ENCODE data around the gene MAPK7.

Gene MAPK7

DNA sequence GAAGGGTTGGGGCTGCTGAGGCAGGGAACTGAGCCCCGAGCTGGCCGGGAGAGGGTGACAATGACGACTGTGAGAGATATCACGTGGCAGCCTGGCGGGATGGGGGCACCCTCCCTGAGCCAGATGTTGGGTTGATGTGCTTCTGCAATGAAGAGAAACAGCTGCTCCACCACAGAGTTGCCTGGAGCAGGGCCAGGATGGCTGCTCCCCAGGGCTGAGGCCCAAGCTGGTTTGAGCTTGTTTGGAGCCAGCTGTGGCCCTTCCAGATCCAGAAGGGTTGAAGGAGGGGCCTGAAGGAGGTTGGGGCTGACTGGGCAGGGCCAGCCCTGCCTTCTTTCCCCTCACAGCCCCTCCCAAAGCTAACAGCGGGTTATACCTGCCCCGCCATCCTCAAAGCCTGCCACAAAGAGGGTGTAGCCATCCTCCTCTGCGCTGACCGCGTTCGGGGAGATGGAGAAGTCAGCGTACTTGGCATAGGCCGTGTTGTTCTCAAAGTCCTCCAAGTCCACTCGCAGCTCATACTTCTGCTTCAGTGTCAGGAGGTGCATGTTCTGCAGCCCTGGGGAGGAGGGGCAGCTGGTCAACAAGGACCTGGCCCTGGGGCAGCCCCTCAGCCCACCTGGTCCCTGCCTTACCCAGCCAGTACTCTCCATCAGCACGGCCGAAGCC is 6.6 kb downstream of the MAPK7 start:
- Histone ChIP-seq H3K4me3 (replicated peaks; ENCODE audit: low read depth, low read length) (no peak overlapping the region), H3K36me3 (ENCODE audit: control insufficient read depth, insufficient read depth, low read length) (peaks cover 34% of the 10 kb centered on the region)
- DNase-seq (ENCODE audit: extremely low read depth, insufficient read length) = no peak

DNA sequence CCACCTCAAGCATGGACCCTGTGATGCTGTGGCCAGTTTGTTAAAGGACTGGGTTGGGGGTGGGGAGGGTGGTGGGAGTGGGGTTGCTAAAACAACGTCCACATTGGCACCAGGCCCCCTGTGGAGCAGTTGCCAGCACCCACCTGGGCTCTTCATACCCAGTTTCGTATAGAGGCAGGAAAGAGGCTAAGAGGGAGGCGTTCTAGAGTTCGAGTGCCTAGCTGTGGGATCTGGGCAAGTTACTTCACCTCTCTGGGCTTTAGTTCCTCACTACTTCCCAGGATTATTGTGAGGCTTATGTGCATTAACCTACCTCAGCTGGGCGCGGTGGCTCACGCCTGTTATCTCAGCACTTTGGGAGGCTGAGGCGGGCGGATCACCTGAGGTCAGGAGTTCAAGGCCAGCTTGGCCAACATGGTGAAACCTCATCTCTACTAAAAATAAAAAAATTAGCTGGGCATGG is 7.3 kb downstream of the MAPK7 start:
- H3K4me3 ChIP-seq (replicated peaks; ENCODE audit: low read depth, low read length) = no peak overlapping the region
- no peaks in the 10 kb centered on the region for H3K27me3 ChIP-seq (replicated peaks; ENCODE audit: control insufficient read depth, insufficient read depth, low read length)
- no peak for DNase-seq (ENCODE audit: extremely low read depth, insufficient read length)
- TF ChIP-seq, protein P1, sequence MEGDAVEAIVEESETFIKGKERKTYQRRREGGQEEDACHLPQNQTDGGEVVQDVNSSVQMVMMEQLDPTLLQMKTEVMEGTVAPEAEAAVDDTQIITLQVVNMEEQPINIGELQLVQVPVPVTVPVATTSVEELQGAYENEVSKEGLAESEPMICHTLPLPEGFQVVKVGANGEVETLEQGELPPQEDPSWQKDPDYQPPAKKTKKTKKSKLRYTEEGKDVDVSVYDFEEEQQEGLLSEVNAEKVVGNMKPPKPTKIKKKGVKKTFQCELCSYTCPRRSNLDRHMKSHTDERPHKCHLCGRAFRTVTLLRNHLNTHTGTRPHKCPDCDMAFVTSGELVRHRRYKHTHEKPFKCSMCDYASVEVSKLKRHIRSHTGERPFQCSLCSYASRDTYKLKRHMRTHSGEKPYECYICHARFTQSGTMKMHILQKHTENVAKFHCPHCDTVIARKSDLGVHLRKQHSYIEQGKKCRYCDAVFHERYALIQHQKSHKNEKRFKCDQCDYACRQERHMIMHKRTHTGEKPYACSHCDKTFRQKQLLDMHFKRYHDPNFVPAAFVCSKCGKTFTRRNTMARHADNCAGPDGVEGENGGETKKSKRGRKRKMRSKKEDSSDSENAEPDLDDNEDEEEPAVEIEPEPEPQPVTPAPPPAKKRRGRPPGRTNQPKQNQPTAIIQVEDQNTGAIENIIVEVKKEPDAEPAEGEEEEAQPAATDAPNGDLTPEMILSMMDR (IDR thresholded peaks at IDR 0.05; ENCODE audit: insufficient read depth, low read length, poor library complexity, severe bottlenecking) = no peak
- peaks cover 30% of the 10 kb centered on the region for H3K36me3 ChIP-seq (ENCODE audit: control insufficient read depth, insufficient read depth, low read length)

More for the DNA sequence above, 6.6 kb downstream of the MAPK7 start:
- TF ChIP-seq, protein P1 (IDR thresholded peaks at IDR 0.05; ENCODE audit: insufficient read depth, low read length, poor library complexity, severe bottlenecking) = no peak
- H3K27me3 ChIP-seq (replicated peaks; ENCODE audit: control insufficient read depth, insufficient read depth, low read length) = no peaks in the 10 kb centered on the region

DNA sequence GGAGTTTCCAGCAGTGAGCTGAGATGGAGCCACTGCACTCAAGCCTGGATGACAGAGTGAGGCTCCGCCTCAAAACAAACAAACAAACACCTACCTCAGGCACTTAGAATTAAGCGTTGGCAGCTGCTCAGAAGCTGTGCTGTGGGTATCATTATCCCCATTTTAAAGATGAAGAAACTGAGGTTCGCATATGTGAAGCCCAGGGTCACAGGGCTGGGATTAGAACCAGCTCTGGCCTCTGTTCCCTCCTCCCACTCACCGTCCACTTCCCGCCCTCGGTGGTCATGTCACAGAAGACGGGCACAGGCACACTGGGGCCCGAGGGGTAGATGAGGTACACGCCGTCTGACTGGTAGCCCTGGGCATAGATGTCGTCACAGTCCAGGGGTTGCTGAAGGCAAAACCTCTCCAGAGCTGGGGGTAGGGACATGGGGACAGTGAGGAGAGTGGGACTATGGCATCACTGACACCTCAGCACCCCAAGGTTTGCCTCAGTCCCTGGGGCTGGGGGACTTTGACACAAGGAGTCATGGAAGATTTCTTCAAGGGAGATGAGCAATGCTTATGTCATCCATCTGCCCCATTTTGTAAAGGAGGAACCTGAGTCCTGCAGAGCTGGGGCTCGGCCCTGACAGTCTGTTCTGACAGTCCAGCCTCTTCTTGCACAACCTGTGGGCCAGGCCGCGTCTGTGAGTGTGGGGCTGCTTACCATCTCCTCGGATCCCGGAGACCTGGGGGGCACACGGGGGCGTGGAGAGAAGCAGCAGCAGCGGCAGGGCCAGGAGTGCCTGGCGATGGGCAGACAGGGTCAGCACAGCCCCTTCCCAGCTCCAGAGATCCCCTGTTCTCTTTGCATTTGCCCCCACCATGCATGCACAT is 8.0 kb downstream of the MAPK7 start:
- no peaks in the 10 kb centered on the region for H3K27me3 ChIP-seq (replicated peaks; ENCODE audit: control insufficient read depth, insufficient read depth, low read length)
- no peak overlapping the region for H3K4me3 ChIP-seq (replicated peaks; ENCODE audit: low read depth, low read length)
- TF ChIP-seq, protein P1 (IDR thresholded peaks at IDR 0.05; ENCODE audit: insufficient read depth, low read length, poor library complexity, severe bottlenecking) = no peak
- peaks cover 24% of the 10 kb centered on the region for H3K36me3 ChIP-seq (ENCODE audit: control insufficient read depth, insufficient read depth, low read length)
- no peak for DNase-seq (ENCODE audit: extremely low read depth, insufficient read length)

DNA sequence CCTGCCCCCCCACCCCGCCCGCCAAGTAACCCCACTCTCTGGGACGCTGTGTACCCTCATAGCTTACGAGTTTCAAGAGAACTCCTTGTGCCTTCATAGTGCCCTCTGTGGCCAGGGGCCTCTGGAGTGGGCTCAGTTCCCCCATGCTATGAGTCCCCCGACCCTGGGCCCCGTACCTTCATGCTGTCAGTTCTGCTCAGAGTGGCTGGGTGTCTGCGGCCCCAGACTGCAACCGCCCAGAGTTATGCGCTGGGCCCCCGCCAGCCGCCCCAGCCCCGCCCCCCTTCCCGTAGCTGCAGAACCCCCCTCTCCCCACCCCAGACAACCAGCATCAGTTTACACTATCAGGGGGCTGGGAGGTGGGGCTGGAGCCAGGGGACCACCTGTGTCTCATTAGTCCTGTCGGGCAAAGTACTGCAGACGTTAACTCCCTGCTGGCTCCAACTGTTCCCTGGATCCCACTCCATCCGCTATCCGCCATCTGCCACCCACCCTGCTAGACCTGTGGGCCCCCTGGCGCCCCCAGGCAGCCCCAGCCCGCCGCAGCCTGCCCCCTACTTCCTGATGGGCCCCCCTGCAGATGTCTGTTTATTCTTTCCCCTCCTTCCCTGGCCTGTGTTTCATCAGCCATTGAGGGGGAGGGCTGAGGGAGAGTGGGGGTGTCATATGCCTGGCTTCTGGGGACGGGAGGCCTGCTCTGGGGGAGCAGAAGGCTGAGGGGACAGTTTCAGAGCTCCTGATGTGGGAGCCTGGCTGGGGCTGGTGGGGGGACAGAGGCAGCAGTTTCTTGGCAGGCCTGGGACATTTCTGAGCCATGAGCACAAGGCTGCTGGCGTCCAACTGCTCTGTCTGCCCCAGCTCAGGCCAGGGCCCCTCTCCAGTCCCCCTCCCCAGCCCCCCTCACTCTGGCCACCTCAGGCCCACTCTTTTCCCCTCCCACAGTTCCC is 8.9 kb downstream of the MAPK7 start, which contains the start of gene MFAP4:
Gene MFAP4, minus strand, starts transcription at position 217 of the 947 bp plus-strand sequence. Its CDS starts 35 bp downstream, at position 182.
- Histone ChIP-seq H3K27me3 (replicated peaks; ENCODE audit: control insufficient read depth, insufficient read depth, low read length) (no peaks in the 10 kb centered on the region), H3K4me3 (replicated peaks; ENCODE audit: low read depth, low read length) (no peak within 1 kb of the TSS), H3K36me3 (ENCODE audit: control insufficient read depth, insufficient read depth, low read length) (peaks cover 19% of the 10 kb centered on the region)
- DNase-seq (ENCODE audit: extremely low read depth, insufficient read length) = no peak
- TF ChIP-seq, protein P1 (IDR thresholded peaks at IDR 0.05; ENCODE audit: insufficient read depth, low read length, poor library complexity, severe bottlenecking) = no peak

DNA sequence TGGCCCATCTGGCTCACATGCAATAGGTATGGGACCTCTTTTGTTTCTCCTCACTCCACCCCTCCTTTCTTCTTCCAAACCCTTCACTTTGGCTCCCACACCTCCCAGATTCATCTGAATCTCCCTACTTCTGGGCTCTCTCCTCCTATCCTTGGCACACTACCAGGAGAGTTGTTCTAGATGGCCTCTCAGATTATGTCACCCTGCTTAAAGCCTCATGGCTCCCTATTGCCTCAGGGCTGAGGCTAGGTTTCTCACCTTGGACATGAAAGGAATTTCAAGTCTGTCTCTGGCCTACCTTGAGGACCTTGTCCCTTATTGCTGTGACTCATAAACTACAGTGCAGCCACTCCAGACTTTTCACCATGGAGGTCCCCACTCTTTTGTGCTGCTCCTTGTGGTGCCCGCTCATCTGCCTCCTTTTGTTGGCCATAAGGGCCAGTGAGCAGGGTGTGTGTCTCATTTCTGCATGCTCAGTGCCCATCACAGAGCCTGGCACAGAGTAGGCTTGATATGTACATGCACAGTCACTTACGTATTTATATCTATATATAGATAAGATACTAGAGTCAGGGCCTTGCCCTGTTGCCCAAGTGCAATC is 9.7 kb downstream of the MAPK7 start:
- no peak for DNase-seq (ENCODE audit: extremely low read depth, insufficient read length)
- Histone ChIP-seq H3K36me3 (ENCODE audit: control insufficient read depth, insufficient read depth, low read length) (peaks cover 12% of the 10 kb centered on the region), H3K27me3 (replicated peaks; ENCODE audit: control insufficient read depth, insufficient read depth, low read length) (no peaks in the 10 kb centered on the region), H3K4me3 (replicated peaks; ENCODE audit: low read depth, low read length) (no peak overlapping the region)
- TF ChIP-seq, protein P1 (IDR thresholded peaks at IDR 0.05; ENCODE audit: insufficient read depth, low read length, poor library complexity, severe bottlenecking) = no peak

Measured in GM06990 (cell line).